GM21825 (cell line): ENCODE measurements around the gene ENO4.

Experiments used
- ATAC-seq: cut with Tn5 transposase; IDR thresholded peaks from one replicate; pipeline ENCODE4 v1.9.1; 2021; ENCODE audit warnings: mild to moderate bottlenecking, moderate library complexity; ENCODE audit not compliant: unreplicated experiment

Gene ENO4

GRCh38 chr10:116828116-116828515, 21.2 kb upstream of the ENO4 start:
- ATAC-seq: no peak

- no peak for ATAC-seq
Measured at GRCh38 chr10:116829711-116830110, 19.6 kb upstream of the ENO4 start.

GRCh38 chr10:116831086-116831485, 18.2 kb upstream of the ENO4 start:
- no peak for ATAC-seq

DNA sequence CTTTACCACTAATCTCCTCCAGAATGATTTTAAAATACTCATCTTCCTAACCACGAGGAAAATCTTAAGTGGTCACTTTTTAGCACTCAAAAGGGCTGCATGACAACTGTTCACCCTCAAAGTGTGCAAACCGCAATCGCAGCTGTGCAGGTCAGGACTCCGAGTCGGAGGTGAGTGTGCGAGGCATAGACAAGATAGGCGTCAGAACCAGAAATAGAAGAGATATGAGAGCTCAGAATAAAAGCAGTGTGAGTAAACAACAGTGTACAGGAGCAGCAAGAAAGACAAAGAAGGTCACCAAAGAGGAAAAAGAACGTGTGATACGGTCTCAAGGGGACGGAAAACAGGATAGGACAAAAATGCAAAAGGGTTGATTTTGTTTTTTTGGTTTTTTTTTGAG, 17.5 kb upstream of the ENO4 start:
- ATAC-seq: no peak

DNA sequence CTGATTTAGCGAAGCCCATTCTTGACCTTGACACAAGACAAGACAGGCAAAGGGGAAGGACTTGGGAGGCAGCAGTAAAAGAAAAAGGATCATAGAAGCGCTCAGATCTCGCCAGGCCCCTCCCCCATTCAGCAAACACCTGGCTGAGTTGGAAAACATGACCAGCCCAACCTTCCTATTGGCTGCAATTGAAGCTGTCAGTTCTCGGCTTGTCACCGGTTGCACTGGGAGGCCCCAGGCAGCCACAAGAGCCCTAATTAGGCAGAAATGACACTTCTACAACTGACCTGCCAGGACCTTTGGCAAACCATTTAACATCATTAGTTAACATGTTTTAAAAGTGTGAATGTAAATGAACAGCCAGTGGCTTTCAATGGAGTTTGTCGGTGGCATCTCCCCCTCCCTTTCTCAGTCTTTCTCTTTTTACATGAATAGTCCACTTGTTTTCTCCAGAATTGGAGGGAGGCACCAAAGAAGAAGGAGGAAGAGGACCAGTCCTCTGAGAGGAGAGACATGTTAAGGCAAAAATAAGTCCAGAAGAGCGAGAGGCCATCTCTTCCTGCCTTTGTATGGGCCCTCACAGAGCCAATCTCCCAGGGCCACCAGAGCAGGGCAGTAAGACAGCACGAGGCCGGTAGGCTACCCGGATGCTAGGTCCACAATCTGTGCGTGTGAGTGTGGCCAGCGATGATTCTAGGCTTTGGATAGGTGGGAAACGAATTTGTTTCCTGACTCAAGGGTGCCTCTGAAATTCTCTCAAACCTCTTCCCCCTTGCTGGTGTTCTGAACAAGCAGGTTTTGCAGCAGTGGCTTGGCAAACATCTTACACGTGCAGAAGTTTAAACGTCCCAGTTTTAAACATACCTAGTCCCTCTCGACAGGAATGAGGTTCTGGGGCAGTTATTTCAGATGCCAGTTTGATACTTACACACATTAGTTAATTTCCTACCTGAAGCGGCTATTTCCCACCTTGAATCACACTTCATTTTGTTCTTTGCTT, 15.0 kb upstream of the ENO4 start:
- no peak for ATAC-seq

DNA sequence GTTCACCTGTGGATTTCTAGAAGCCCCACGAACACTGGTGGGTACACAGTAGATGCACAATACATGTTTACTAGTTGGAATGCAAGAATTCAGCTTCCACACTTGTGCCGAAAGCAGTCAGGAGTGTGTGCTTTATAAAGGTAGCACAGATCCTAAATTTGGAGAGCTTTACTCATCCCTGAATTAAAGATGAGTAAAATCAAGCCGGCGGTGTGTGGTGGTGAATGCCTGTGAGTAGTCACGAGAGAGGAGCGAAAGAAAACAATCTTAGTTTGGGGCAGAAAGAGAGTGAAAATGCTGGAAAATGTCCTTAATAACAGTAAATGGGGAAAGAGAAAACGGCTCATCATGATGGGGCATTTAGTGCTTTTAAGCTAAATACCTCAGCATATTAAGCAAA, 13.6 kb upstream of the ENO4 start:
- ATAC-seq: no peak

GRCh38 chr10:116836083-116836482, 13.2 kb upstream of the ENO4 start:
- no peak for ATAC-seq

DNA sequence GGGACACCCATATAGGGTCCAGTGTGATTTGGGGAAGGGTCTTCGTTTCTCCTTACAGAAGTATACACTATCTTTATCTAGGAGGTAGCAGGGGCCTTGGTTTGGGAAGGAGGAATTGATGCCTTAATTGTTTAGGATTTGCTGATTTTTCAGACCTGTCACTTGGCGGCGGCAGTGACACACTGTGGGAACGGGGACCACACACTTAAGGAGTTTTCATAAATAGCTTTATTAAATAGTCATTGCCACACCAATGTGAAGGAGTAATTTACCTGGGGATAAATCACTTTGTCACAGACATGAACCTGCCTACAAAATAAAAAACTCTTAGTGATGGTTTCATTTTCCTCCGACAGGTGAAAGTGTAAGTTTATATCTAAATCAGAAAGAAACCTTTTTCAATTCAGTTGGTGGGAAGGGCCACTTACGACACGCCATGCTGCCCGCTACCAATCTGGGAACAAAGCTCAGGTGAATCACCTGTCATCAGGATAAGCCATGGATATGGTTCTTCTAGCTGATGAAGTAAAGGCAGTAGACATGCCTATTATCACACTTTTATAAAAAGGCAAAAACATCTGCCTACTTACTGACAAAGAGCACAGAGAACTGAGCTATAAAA, 12.3 kb upstream of the ENO4 start:
- ATAC-seq: no peak

DNA sequence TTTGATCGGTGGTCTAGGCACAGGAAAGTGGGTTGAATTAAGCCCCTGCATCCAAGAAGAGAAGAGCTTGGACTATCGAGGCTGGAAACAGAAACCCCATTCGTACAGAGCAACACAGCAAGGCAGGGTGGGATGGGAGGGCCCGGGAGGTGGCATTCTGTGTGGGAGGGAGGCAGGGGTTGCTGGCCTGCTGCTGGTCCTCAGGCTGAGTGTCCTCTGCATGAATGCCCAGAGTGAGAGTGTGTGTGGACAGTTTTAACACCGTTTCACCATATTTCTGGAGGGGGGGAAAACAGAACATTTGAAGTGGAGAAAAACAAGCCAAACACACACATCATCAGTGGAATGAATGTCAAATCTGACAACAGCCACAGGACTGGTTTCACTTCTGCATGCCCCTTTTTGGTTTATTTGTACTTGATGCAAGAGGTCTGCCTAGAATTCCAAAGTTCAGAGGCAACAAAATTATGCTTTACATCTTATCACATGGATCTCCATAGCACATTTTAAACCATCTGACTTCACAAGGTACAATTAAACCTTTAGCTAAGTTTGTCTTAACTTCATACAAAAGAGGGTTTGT, 11.1 kb upstream of the ENO4 start:
- ATAC-seq: peak; percentile 80

DNA sequence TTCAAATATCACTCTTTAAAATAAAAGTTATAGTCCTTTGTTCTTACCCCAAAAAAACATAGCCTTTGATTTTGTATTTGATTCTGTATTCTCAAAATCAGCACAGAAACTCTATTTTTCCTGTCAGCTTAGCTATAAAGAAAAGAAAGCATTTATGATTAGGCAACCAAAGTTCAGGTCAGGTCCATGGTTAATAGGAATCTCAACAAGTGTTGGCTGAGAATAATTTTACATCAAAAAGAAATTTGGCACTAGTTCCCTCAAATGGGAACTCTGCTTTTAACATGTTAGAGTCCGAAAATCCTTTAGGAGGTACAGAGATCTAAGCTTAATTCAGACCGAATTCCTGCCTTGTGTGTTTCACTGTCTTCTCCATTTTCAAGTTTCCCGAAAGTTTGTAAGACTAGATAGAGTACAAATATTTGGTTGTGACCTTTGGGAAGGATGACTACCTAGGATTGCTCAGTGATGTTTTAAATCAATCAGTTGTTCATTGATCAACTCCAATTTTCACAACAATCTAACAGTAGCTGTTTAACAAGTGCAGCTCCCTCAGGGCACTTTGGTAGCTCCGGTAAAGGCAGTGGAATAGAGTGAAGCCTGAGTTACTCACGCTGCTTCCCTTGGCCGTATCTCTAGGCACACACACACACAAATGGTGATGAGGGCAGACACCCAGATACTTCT, 8.8 kb upstream of the ENO4 start:
- no peak for ATAC-seq

GRCh38 chr10:116845823-116846222, 3.5 kb upstream of the ENO4 start:
- no peak for ATAC-seq

- ATAC-seq: peak; percentile 77
Measured at GRCh38 chr10:116848032-116848943, 1.0 kb upstream of the ENO4 start.

DNA sequence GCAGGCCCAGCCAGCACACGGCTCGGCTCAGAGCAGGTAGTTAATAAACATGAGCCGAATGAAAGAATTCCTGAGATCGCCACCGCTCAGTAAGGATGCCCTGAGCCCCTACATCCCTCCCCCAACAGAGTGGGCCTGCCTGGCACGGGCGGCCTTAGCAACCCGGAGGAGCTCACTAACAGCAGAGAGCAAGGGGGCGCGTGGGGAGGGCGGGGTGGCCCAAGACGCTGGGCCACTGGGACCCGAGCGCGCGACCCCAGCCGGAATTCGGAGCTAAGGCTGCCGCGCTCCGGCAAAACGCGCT, 403 bp upstream of the ENO4 start:
- ATAC-seq: no peak

DNA sequence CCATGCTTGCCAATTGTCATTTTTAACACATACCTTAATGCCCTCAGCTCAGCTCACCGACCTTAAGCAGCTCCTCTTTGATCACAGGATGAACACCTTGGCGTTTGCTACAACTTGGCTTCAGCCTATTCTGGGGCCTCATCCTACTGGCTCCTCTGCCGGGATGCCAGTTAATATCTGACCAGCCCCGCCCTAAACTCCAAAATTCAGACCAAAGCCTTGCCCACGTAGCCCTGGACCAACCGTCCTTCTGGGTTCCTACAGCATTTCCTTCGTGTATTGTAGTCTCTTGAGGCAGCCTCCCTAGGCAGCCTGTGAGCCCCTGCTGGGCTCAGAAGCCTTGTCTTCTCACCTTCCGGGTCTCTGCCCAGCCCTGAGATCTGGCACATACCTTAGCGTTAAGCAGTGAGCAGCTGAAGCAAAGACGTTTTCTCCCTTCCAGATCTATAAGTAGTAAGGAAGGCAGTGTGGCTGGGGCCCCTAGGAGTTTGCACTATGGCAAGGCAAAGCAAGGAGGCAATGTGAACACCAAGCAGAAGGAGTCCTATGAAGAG, 836 bp downstream of the ENO4 start:
- no peak for ATAC-seq

- no peak for ATAC-seq
Measured at GRCh38 chr10:116852246-116852645, 2.9 kb downstream of the ENO4 start.

GRCh38 chr10:116853287-116853686, 4.0 kb downstream of the ENO4 start:
- ATAC-seq: no peak

DNA sequence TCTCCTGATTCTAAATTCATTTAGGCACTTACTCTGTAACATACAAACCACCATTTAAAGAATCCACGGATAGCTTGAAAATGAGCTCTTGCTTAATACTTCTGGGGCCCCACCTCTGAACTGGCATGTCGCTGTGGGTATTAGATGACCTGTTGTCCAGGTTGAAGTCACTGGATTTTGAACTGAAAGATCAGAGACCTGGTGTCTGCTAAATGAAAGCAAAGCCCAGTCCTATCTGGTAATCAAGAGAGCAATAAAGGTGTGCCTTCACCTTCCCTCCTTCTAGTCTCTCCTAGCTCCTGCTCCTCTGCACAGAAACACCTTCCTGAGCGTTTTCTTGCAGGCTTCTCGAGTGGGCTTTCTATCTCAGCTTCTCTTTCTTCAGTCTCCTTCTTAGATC, 4.4 kb downstream of the ENO4 start:
- ATAC-seq: no peak

GRCh38 chr10:116857156-116857555, 7.9 kb downstream of the ENO4 start:
- ATAC-seq: no peak

- no peak for ATAC-seq
Measured at GRCh38 chr10:116861796-116862195, 12.5 kb downstream of the ENO4 start.

DNA sequence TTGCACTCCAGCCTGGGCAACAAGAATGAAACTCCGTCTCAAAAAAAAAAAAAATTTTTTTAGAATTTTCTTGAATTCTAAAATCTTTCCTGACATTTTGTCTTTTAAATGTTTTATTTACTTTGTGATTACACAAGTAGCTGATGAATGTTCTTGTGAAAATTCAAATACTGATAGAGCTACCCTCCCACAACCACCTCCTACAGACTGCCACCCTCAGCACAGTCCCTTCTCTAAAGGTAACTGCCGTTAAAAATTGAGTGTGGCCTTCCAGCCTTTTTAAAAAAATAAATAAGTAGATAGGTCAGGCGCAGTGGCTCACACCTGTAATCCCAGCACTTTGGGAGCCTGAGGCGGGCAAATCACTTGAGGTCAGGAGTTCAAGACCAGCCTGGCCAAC, 15.1 kb downstream of the ENO4 start:
- ATAC-seq: no peak
